ENCODE results near the gene RCSD1.

The RCSD1 gene

DNA sequence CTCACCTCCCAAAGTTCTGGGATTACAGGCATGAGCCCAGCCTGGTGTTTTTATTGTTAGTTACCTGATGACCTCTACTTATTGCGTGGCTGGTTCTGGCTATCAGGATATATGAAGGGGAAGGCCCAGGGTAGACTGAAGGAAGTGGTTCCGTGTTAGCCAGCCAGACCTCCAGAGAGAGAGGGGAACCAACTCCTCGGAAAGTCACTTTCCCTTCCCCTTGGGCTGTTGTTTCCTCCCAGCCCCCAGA lies 2.5 kb upstream of the RCSD1 start:
- peak overlapping the region; percentile 41 for H3K4me3 ChIP-seq (replicated peaks; ENCODE audit: low read depth, low read length)
- TF ChIP-seq, protein P1, sequence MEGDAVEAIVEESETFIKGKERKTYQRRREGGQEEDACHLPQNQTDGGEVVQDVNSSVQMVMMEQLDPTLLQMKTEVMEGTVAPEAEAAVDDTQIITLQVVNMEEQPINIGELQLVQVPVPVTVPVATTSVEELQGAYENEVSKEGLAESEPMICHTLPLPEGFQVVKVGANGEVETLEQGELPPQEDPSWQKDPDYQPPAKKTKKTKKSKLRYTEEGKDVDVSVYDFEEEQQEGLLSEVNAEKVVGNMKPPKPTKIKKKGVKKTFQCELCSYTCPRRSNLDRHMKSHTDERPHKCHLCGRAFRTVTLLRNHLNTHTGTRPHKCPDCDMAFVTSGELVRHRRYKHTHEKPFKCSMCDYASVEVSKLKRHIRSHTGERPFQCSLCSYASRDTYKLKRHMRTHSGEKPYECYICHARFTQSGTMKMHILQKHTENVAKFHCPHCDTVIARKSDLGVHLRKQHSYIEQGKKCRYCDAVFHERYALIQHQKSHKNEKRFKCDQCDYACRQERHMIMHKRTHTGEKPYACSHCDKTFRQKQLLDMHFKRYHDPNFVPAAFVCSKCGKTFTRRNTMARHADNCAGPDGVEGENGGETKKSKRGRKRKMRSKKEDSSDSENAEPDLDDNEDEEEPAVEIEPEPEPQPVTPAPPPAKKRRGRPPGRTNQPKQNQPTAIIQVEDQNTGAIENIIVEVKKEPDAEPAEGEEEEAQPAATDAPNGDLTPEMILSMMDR (IDR thresholded peaks at IDR 0.05; ENCODE audit: insufficient read depth, low read length, poor library complexity, severe bottlenecking): no peak
- DNase-seq (ENCODE audit: extremely low read depth, insufficient read length): no peak
- H3K27me3 ChIP-seq (replicated peaks; ENCODE audit: control insufficient read depth, insufficient read depth, low read length): no peaks in the 10 kb centered on the region
- H3K36me3 ChIP-seq (ENCODE audit: control insufficient read depth, insufficient read depth, low read length): no peaks in the 10 kb centered on the region

DNA sequence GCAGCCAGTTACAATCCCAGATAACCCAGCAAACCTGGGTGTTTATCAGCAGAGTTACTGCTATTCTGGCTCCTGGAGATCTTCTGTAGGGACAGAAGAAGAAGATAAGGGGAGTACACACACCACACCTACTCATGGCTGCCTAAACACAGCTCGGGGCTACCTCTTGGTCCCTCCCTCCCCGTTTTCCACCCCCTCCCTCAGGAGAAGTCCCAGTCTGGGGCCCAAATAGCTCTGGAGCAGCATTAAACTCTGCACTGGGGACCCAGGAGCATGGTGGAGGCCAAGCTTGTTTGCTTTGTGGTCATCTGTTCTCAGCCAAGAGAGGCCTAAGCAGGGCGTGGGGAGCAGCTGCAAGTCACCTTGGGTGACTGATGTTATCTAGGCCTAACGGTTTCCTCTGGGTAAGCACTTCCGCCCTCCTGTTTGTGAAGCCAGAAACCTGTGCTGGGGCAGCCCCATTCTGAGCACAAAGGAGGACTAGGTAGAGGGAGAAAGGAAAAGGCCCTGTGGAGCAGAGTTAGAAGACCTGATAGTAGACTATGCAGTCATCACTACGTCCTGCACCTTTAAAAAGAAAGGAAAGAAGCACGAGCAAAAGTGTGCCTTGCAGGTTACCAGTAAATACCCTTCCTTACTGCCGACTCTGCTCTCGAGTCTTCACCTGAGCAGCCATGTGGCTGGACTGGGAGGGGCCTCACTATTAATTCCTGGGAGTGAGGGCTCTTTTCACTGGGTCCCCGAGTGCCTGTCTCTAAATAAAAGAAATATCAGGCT lies 2.0 kb upstream of the RCSD1 start:
- no peaks in the 10 kb centered on the region for H3K27me3 ChIP-seq (replicated peaks; ENCODE audit: control insufficient read depth, insufficient read depth, low read length)
- H3K36me3 ChIP-seq (ENCODE audit: control insufficient read depth, insufficient read depth, low read length): no peaks in the 10 kb centered on the region
- TF ChIP-seq, protein P1 (IDR thresholded peaks at IDR 0.05; ENCODE audit: insufficient read depth, low read length, poor library complexity, severe bottlenecking): no peak
- H3K4me3 ChIP-seq (replicated peaks; ENCODE audit: low read depth, low read length): peak overlapping the region; percentile 41
- DNase-seq (ENCODE audit: extremely low read depth, insufficient read length): peak; percentile 79

DNA sequence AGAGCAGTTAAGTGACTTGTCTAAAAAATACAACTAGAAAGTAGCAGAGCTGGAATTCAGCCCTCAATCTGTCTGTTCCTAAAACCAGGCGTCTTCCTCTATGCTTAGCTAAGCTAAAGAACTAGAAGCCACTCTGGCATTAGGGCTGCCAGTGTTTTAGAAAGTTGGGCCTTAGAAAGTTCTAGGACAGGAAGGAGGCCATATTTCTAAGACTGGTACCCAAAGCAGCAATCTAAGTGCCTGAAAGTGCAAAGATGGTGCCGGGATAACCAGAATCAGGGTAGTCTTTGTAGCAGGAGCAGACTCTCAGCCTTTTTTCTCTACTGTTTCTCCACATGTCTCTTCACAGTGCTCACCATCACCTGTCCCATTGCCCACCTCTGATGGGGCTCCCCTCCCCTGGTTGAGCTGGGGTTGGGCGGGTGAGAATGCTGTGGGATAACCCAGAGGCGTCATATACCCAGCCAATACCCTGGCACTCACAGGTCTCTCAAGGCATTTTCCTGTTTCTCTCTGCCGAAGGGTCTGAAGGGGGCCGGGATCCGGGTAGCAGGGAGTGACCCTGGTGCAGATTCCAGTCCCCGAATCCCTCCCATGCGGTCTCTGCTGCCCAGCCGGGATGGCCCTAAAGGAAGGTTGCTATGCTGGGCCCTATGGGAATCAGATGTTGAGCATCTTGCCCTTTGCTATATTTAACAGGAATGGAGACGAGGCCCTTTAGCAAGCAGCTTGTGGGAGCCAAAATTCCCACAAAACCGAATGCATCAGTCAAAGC lies 1.1 kb upstream of the RCSD1 start:
- TF ChIP-seq, protein P1 (IDR thresholded peaks at IDR 0.05; ENCODE audit: insufficient read depth, low read length, poor library complexity, severe bottlenecking): no peak
- no peak for DNase-seq (ENCODE audit: extremely low read depth, insufficient read length)
- H3K27me3 ChIP-seq (replicated peaks; ENCODE audit: control insufficient read depth, insufficient read depth, low read length): no peaks in the 10 kb centered on the region
- peaks cover 4% of the 10 kb centered on the region; the same call in 1 of the 2 replicates for H3K36me3 ChIP-seq (ENCODE audit: control insufficient read depth, insufficient read depth, low read length)
- H3K4me3 ChIP-seq (replicated peaks; ENCODE audit: low read depth, low read length): peak overlapping the region; percentile 95

DNA sequence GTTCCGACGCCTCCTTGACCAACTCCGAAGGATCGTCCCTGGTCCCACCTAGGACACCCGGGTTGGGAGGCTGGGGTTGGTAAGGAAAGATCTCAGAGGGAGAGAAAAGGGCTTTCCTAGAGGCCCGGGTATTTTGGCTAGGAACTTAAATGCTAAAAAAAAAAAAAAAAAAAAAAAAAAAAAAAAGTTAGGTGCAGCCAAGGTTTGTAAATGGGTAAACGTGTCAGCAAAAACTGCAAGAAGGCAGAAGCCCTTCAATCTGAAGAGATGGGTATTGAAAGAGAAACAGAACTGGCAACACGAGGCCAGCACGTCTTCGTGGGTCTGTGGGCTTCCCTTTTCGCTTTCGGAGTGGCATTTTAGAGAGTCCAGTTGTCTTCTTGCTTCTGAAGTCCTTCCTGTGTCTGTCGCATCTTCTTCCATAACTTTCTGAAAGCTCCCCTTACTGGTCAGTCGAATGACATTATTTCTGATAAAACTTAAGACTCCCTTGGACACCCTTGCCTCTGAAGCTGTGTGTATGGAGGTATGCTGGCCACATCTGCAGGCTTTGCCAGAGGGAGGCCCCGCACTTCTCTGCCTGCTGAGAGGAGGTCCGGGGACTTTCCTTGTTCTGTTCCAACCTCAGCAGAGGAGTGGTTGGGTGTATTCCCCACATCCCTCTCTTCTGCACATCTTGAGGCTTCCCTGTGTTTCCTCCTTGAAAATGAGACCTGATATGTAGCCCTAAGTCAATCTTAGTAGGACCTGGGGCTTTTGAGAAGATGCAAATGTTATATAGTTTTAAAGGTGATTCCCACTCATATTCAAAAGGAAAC lies 745 bp downstream of the RCSD1 start:
- TF ChIP-seq, protein P1 (IDR thresholded peaks at IDR 0.05; ENCODE audit: insufficient read depth, low read length, poor library complexity, severe bottlenecking): no peak
- DNase-seq (ENCODE audit: extremely low read depth, insufficient read length): no peak
- Histone ChIP-seq H3K4me3 (replicated peaks; ENCODE audit: low read depth, low read length) (peak overlapping the region; percentile 95), H3K27me3 (replicated peaks; ENCODE audit: control insufficient read depth, insufficient read depth, low read length) (no peaks in the 10 kb centered on the region), H3K36me3 (ENCODE audit: control insufficient read depth, insufficient read depth, low read length) (peaks cover 11% of the 10 kb centered on the region)

DNA sequence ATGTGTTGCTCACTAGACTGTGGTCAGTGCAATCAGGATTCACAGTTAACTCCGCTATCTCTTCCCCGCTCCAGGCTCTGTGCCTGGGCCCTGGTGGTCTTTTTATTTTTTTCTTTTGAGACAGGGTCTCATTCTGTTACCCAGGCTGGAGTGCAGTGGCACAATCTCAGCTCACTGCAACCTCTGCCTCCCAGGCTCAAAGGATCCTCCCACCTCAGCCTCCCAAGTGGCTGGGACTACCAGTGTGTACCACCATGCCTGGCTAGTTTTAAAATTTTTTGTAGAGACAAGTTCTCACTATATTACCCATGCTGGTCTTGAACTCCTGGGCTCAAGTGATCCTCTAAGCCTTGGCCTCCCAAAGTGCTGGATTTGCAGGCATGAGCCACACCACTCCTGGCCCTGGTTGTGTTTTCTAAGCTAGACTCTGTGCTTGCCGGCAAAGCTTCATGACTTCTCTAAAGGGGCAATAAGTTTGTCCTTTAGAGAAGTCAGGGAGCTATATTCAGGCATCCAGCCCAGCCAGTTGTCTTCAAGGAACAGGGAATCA lies 1.4 kb downstream of the RCSD1 start:
- no peak for DNase-seq (ENCODE audit: extremely low read depth, insufficient read length)
- Histone ChIP-seq H3K4me3 (replicated peaks; ENCODE audit: low read depth, low read length) (peak overlapping the region; percentile 95), H3K27me3 (replicated peaks; ENCODE audit: control insufficient read depth, insufficient read depth, low read length) (no peaks in the 10 kb centered on the region)

More for the DNA sequence above, 1.4 kb downstream of the RCSD1 start:
- peaks cover 14% of the 10 kb centered on the region for H3K36me3 ChIP-seq (ENCODE audit: control insufficient read depth, insufficient read depth, low read length)
- TF ChIP-seq, protein P1 (IDR thresholded peaks at IDR 0.05; ENCODE audit: insufficient read depth, low read length, poor library complexity, severe bottlenecking): no peak
